Superior temporal gyrus (tissue), 1 donor: ENCODE results near the gene SHC1.

Source experiments
- DNase-seq: peaks from one replicate; pipeline ENCODE4 v3.0.0-alpha.2; 2016; ENCODE audit errors: extremely low spot score

SHC1 gene

GRCh38 chr1:154973344-154974101 lies 3.0 kb upstream of the SHC1 start:
- peak; percentile 82 for DNase-seq

- no peak for DNase-seq
Observed at GRCh38 chr1:154972517-154973343, 2.2 kb upstream of the SHC1 start.

GRCh38 chr1:154972213-154972516 lies 1.6 kb upstream of the SHC1 start:
- no peak for DNase-seq

GRCh38 chr1:154971341-154971998 lies 923 bp upstream of the SHC1 start:
- DNase-seq = no peak

GRCh38 chr1:154969860-154970452 lies 591 bp downstream of the SHC1 start:
- DNase-seq = no peak

- DNase-seq = no peak
Observed at GRCh38 chr1:154969246-154969645, 1.3 kb downstream of the SHC1 start.

- no peak for DNase-seq
Observed at GRCh38 chr1:154968731-154969130, 1.8 kb downstream of the SHC1 start.

GRCh38 chr1:154967331-154967950 lies 3.1 kb downstream of the SHC1 start:
- DNase-seq = no peak

- DNase-seq = no peak
Observed at GRCh38 chr1:154966111-154966510, 4.4 kb downstream of the SHC1 start.

- no peak for DNase-seq
Observed at GRCh38 chr1:154964359-154964758, 6.2 kb downstream of the SHC1 start.

GRCh38 chr1:154963643-154964042 lies 6.9 kb downstream of the SHC1 start:
- no peak for DNase-seq

- DNase-seq = no peak
Observed at GRCh38 chr1:154962795-154963330, 7.7 kb downstream of the SHC1 start.

GRCh38 chr1:154962156-154962749 lies 8.3 kb downstream of the SHC1 start:
- DNase-seq = peak; percentile 30

- DNase-seq = peak; percentile 77
Observed at GRCh38 chr1:154961207-154962155, 9.1 kb downstream of the SHC1 start, which contains the start of gene PYGO2. TSS of gene PYGO2 (minus strand) at chr1:154961782. CDS start at chr1:154961576, 206 bp downstream.

- DNase-seq = peak; percentile 15
Observed at GRCh38 chr1:154960446-154961136, 10.0 kb downstream of the SHC1 start.

GRCh38 chr1:154959426-154959780 lies 11.1 kb downstream of the SHC1 start:
- DNase-seq = no peak

GRCh38 chr1:154958681-154959425 lies 11.7 kb downstream of the SHC1 start:
- no peak for DNase-seq

GRCh38 chr1:154958036-154958435 lies 12.5 kb downstream of the SHC1 start:
- no peak for DNase-seq
